ENCODE measurements around the gene SETBP1. TPM values are rescaled to one million over a fixed set of nuclear protein-coding genes. Genes with fewer than 3 reads are reported as not detected.

SETBP1 gene
- total RNA-seq, 1 experiment from 2014 or later = 0.23 TPM

- ChIA-PET CTCF (no interaction called here), POLR2A (no interaction called here)
- no TSS peak for BruUV-seq (replicated peaks)
- H3K36me3 ChIP-seq (ENCODE audit: control insufficient read depth, insufficient read depth, low read length) = no peaks in the 10 kb centered on the region
- H3K27me3 ChIP-seq (ENCODE audit: control insufficient read depth, insufficient read depth, low read length) = no peaks in the 10 kb centered on the region
- ATAC-seq (no peak), DNase-seq (ENCODE audit: low read depth, low spot score) (no peak)
- H3K4me1 ChIP-seq (ENCODE audit: control insufficient read depth, insufficient read depth, low read length) = no peaks in the 10 kb centered on the region
- TF ChIP-seq POLR2AphosphoS5 (IDR thresholded peaks at IDR 0.05; ENCODE audit: low read depth, low read length) (no peak), SIN3A (IDR thresholded peaks at IDR 0.05; ENCODE audit: borderline replicate concordance, insufficient read depth, low read depth, low read length) (no peak), REST (IDR thresholded peaks at IDR 0.05; ENCODE audit: insufficient read depth in 1 of 2, low read depth in 2 of 2, low read length in 1 of 2) (no peak), CTCF (IDR thresholded peaks at IDR 0.05) (no peak), TCF7L2 (IDR thresholded peaks at IDR 0.05; ENCODE audit: low read depth, low read length) (no peak)
- intact Hi-C loops (cut with micrococcal nuclease; ENCODE audit: unreplicated experiment) = no loop called here
- H3K4me3 ChIP-seq (ENCODE audit: low read depth in 2 of 2, low read length in 2 of 2) = no peak overlapping the region
- H3K9me3 ChIP-seq (ENCODE audit: control insufficient read depth, insufficient read depth, low read depth, low read length) = no peaks in the 10 kb centered on the region
- H3K27ac ChIP-seq (ENCODE audit: low read length) = no peak overlapping the region
- in situ Hi-C loops (cut with HindIII; ENCODE audit: low pct_unique_long_range_greater_than_20kb, low sequenced_read_pairs) = no loop called here
Observed at GRCh38 chr18:44823286-44823685, 142.6 kb downstream of the SETBP1 start.

- H3K27me3 ChIP-seq (ENCODE audit: control insufficient read depth, insufficient read depth, low read length) = no peaks in the 10 kb centered on the region
- POLR2A ChIA-PET = no interaction called here
- H3K4me1 ChIP-seq (ENCODE audit: control insufficient read depth, insufficient read depth, low read length) = no peaks in the 10 kb centered on the region
- TF ChIP-seq SIN3A (IDR thresholded peaks at IDR 0.05; ENCODE audit: borderline replicate concordance, insufficient read depth, low read depth, low read length) (no peak), REST (IDR thresholded peaks at IDR 0.05; ENCODE audit: insufficient read depth in 1 of 2, low read depth in 2 of 2, low read length in 1 of 2) (no peak), TCF7L2 (IDR thresholded peaks at IDR 0.05; ENCODE audit: low read depth, low read length) (no peak), POLR2AphosphoS5 (IDR thresholded peaks at IDR 0.05; ENCODE audit: low read depth, low read length) (no peak), CTCF (IDR thresholded peaks at IDR 0.05) (no peak)
- H3K9me3 ChIP-seq (ENCODE audit: control insufficient read depth, insufficient read depth, low read depth, low read length) = no peaks in the 10 kb centered on the region
- H3K4me3 ChIP-seq (ENCODE audit: low read depth in 2 of 2, low read length in 2 of 2) = no peak overlapping the region
- in situ Hi-C loops (cut with HindIII; ENCODE audit: low pct_unique_long_range_greater_than_20kb, low sequenced_read_pairs) = no loop called here
- BruUV-seq (replicated peaks) = no TSS peak
- intact Hi-C loops (cut with micrococcal nuclease; ENCODE audit: unreplicated experiment) = no loop called here
- DNase-seq (ENCODE audit: low read depth, low spot score) (no peak), ATAC-seq (no peak)
- H3K27ac ChIP-seq (ENCODE audit: low read length) = no peak overlapping the region
- no peaks in the 10 kb centered on the region for H3K36me3 ChIP-seq (ENCODE audit: control insufficient read depth, insufficient read depth, low read length)
- CTCF ChIA-PET = no interaction called here
Observed at GRCh38 chr18:44823782-44824181, 143.1 kb downstream of the SETBP1 start.
